Measurements from ENCODE around the gene HECW1.
"Not testable (repeated sequence)": the region's sequence is repeated elsewhere in the genome, so short reads cannot be mapped to it uniquely, and the experiment has no call there.

The HECW1 gene

DNA sequence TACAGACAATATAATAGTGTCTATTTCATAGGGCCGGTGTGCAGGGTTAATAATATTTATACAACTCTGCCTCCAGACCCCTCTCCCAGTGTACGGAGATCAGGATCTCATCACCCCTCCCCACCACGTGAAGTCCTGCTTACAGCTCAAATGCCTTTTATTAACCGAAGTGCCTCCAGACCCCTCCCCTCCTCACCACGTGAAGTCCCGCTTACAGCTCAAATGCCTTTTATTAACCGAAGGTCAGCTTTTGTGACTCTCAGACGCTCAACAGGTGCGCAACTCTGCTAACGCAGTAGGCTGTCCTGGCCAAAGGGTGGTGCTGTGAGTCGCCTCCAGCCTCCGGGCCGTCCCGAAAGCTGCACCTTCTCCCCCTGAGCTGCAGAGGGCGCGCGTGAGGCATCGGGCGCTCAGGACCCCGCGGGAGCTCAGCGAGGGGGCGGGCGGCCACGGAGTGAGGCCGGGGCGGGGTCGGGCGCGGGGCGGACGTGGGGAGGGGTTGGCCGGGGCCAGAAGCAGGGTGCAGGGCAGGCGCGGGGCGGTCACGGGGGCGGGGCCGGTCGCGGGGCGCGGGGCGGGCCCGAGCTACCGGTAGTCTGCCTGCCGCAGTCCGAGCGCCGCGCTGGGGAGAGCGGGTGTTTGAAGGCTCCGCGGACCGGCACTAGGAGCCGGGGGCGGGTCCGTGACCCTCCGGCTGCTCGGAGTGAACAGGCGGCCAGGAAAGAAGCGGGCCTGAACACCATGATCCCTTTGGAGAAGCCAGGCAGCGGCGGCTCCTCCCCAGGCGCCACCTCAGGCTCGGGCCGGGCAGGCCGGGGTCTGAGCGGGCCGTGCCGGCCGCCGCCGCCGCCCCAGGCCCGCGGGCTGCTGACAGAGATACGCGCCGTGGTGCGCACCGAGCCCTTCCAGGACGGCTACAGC lies 470.3 kb downstream of the HECW1 start, which contains the start of gene STK17A:
STK17A (plus strand) TSS at position 606 of the 921 bp plus-strand sequence; CDS start at position 742, 136 bp downstream.
- no peaks in the 10 kb centered on the region for H3K9me3 Mint-ChIP-seq

DNA sequence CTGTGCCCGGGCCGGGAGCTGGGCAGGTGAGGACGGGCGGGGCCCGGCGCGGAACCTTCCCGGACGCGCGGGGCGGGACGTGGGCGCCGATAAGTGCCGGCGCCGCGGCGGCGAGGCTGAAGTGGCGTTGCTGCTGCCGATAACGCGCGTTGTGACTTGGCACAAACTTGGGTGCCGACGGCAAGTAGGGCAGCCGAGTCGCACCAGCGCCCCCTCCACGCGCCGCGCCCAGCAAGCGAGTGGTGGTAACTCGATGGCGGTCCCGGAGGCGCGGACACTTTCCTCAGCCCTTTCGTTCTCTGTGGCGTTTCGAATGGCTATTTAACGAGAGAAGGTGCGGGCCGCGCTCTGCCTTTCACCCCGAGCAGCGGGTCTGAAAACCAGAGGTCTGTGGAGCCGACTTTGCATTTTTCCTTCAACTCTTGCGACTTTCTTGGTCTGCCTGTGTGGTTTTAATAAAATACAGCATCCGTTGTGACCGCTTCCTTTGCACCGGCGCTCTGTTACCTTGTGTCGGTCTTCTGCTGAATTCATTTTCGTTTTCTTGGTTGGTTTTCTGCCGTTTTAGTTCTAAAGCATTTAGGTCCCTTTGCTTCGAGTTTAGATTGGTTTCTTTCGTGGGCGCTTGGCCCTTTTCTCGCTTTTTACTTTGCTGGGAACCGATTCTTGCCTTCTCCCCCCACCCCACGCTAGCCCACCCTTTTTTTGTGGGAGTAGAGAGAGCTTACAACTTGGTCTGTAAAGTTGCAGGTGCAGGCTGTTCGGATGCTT lies 471.2 kb downstream of the HECW1 start:
- DNase-seq (ENCODE audit: low spot score in 2 of 2) = peak; percentile 59 to 70
- peak; percentile 31 for ATAC-seq (ENCODE audit: low read depth)
- Mint-ChIP-seq H3K36me3 (no peaks in the 10 kb centered on the region), H3K27me3 (peaks cover 3% of the 10 kb centered on the region), H3K9me3 (no peaks in the 10 kb centered on the region), H3K4me3 (peak overlapping the region; percentile 93), H3K27ac (peak overlapping the region; percentile 97), H3K4me1 (peaks cover 20% of the 10 kb centered on the region)

More for the DNA sequence above, 470.3 kb downstream of the HECW1 start, which contains the start of gene STK17A:
- peak; percentile 98 to 99 for DNase-seq (ENCODE audit: low spot score in 2 of 2)
- Mint-ChIP-seq H3K27ac (peak within 1 kb of the TSS; percentile 97), H3K36me3 (no peaks in the 10 kb centered on the region), H3K4me1 (peaks cover 15% of the 10 kb centered on the region), H3K4me3 (peak within 1 kb of the TSS; percentile 93), H3K27me3 (peaks cover 3% of the 10 kb centered on the region)
- peak; percentile 65 for ATAC-seq (ENCODE audit: low read depth)

- Mint-ChIP-seq H3K36me3 (no peaks in the 10 kb centered on the region), H3K4me3 (peak overlapping the region; percentile 93), H3K4me1 (peaks cover 26% of the 10 kb centered on the region), H3K27ac (peak overlapping the region; percentile 97), H3K9me3 (no peaks in the 10 kb centered on the region), H3K27me3 (peaks cover 3% of the 10 kb centered on the region)
- ATAC-seq (ENCODE audit: low read depth) = no peak
- DNase-seq (ENCODE audit: low spot score in 2 of 2) = peak in 1 of 2 donors; percentile 17
These were observed 471.7 kb downstream of the HECW1 start for GRCh38 chr7:43584195-43584586.

DNA sequence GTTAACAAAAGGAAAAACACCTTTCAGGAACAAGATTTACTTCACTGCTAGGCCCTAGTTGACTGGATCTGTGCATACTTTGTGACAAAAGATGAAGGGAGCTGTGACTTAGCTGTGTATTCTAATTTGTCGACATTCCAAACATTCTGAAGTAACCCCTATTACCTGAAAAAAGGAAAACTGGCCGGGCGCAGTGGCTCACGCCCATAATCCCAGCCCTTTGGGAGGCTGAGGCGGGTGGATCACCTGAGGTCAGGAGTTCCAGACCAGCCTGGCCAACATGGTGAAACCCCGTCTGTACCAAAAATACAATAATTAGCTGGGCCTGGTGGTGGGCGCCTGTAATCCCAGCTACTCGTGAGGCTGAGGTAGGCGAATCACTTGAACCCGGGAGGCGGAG lies 472.3 kb downstream of the HECW1 start:
- peak overlapping the region; percentile 97 for H3K27ac Mint-ChIP-seq
- H3K4me1 Mint-ChIP-seq = peaks cover 30% of the 10 kb centered on the region
- ATAC-seq (ENCODE audit: low read depth); H3K27me3 Mint-ChIP-seq; DNase-seq (ENCODE audit: low spot score in 2 of 2); H3K36me3 Mint-ChIP-seq; H3K9me3 Mint-ChIP-seq: not testable (repeated sequence)
- H3K4me3 Mint-ChIP-seq = peak overlapping the region; percentile 93

- no peaks in the 10 kb centered on the region for H3K9me3 Mint-ChIP-seq
- peak overlapping the region; percentile 93 for H3K4me3 Mint-ChIP-seq
- peak overlapping the region; percentile 97 for H3K27ac Mint-ChIP-seq
- DNase-seq (ENCODE audit: low spot score in 2 of 2) (no peak), ATAC-seq (ENCODE audit: low read depth) (no peak)
- H3K27me3 Mint-ChIP-seq = peaks cover 3% of the 10 kb centered on the region
- H3K36me3 Mint-ChIP-seq = no peaks in the 10 kb centered on the region
- H3K4me1 Mint-ChIP-seq = peaks cover 33% of the 10 kb centered on the region
These were observed 473.1 kb downstream of the HECW1 start for GRCh38 chr7:43585562-43585961.

- no peaks in the 10 kb centered on the region for H3K9me3 Mint-ChIP-seq
- ATAC-seq (ENCODE audit: low read depth) = no peak
These were observed 473.9 kb downstream of the HECW1 start for GRCh38 chr7:43586251-43586900.

GRCh38 chr7:43588477-43589132 lies 476.2 kb downstream of the HECW1 start:
- peak overlapping the region; percentile 60 for H3K27ac Mint-ChIP-seq
- peak overlapping the region; percentile 65 for H3K4me3 Mint-ChIP-seq
- no peaks in the 10 kb centered on the region for H3K27me3 Mint-ChIP-seq
- H3K4me1 Mint-ChIP-seq = peaks cover 45% of the 10 kb centered on the region
- DNase-seq (ENCODE audit: low spot score in 2 of 2) (no peak), ATAC-seq (ENCODE audit: low read depth) (no peak)
- peaks cover 5% of the 10 kb centered on the region for H3K36me3 Mint-ChIP-seq
- no peaks in the 10 kb centered on the region for H3K9me3 Mint-ChIP-seq

More at GRCh38 chr7:43586251-43586900, 473.9 kb downstream of the HECW1 start:
- Mint-ChIP-seq H3K27me3 (peaks cover 3% of the 10 kb centered on the region), H3K27ac (peak overlapping the region; percentile 97), H3K4me1 (peaks cover 40% of the 10 kb centered on the region), H3K36me3 (peaks cover 2% of the 10 kb centered on the region), H3K4me3 (peak overlapping the region; percentile 93)
- peak in 1 of 2 donors; percentile 12 for DNase-seq (ENCODE audit: low spot score in 2 of 2)

GRCh38 chr7:43589133-43589478 lies 476.7 kb downstream of the HECW1 start:
- Mint-ChIP-seq H3K9me3 (no peaks in the 10 kb centered on the region), H3K4me3 (peak overlapping the region; percentile 62), H3K27ac (peak overlapping the region; percentile 60), H3K27me3 (no peaks in the 10 kb centered on the region), H3K36me3 (peaks cover 5% of the 10 kb centered on the region), H3K4me1 (peaks cover 49% of the 10 kb centered on the region)
- DNase-seq (ENCODE audit: low spot score in 2 of 2) = no peak
- no peak for ATAC-seq (ENCODE audit: low read depth)

DNA sequence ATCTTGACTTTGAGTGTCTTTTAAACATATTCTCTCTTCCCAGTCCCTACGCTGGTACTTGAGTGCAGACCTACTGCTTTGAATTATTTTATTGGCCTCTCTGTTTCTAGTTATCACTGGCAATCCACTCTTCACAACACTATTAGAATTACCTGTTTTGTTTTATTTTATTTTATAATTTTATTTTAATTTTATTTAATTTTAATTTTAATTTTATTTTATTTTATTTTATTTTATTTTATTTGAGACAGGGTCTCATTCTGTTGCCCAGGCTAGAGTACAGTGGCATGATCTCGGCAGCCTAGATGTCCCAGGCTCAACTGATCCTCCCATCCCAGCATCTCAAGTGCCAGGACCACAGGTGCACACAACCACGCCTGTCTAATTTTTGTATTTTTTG lies 477.3 kb downstream of the HECW1 start:
- Mint-ChIP-seq H3K27ac (peak overlapping the region; percentile 60), H3K4me1 (peaks cover 52% of the 10 kb centered on the region), H3K36me3 (peaks cover 5% of the 10 kb centered on the region), H3K4me3 (peak overlapping the region; percentile 62), H3K27me3 (no peaks in the 10 kb centered on the region), H3K9me3 (no peaks in the 10 kb centered on the region)
- no peak for DNase-seq (ENCODE audit: low spot score in 2 of 2)
- ATAC-seq (ENCODE audit: low read depth) = no peak

DNA sequence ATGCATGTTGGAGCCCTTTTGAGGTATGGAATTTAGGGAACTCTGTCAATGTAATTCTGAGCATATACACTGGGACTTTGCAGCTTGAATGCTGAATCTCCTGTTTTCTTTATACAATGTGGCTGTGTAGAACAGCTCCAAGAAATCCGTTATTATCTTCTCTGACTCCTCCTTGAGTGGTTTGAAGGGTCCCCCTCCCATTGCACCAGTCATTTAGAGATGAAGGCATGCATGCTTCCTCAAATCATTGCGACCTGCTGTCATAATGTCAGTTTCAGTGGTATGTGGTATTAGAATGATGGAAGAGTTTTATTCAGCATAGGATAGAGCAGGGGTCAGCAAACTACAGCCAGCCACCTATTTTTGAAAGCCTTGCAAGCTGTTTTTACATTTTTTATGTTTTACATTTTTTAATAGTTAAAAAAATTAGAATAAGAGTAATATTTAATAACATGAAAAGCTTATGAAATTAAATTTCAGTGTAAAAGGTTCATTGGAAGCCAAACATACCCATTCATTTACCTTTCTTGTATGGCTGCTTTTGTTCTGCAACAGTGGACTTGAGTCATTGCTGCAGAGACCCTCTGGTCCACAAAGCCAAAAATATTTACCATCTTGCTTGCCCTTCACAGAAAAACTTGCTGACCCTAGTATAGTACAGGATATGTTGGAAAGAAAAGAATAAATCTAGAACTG lies 478.6 kb downstream of the HECW1 start:
- H3K4me1 Mint-ChIP-seq = peaks cover 53% of the 10 kb centered on the region
- peak overlapping the region; percentile 43 for H3K4me3 Mint-ChIP-seq
- ATAC-seq (ENCODE audit: low read depth) = peak; percentile 39
- peaks cover 7% of the 10 kb centered on the region for H3K36me3 Mint-ChIP-seq
- H3K27me3 Mint-ChIP-seq = no peaks in the 10 kb centered on the region
- no peaks in the 10 kb centered on the region for H3K9me3 Mint-ChIP-seq
- H3K27ac Mint-ChIP-seq = peak overlapping the region; percentile 60
- DNase-seq (ENCODE audit: low spot score in 2 of 2) = peak in 1 of 2 donors; percentile 23

- Mint-ChIP-seq H3K36me3 (peaks cover 7% of the 10 kb centered on the region), H3K9me3 (no peaks in the 10 kb centered on the region), H3K27ac (peak overlapping the region; percentile 60), H3K4me1 (peaks cover 49% of the 10 kb centered on the region), H3K27me3 (no peaks in the 10 kb centered on the region), H3K4me3 (peak overlapping the region; percentile 33)
- ATAC-seq (ENCODE audit: low read depth) (no peak), DNase-seq (ENCODE audit: low spot score in 2 of 2) (no peak)
These were observed 479.2 kb downstream of the HECW1 start for GRCh38 chr7:43591558-43592180.

DNA sequence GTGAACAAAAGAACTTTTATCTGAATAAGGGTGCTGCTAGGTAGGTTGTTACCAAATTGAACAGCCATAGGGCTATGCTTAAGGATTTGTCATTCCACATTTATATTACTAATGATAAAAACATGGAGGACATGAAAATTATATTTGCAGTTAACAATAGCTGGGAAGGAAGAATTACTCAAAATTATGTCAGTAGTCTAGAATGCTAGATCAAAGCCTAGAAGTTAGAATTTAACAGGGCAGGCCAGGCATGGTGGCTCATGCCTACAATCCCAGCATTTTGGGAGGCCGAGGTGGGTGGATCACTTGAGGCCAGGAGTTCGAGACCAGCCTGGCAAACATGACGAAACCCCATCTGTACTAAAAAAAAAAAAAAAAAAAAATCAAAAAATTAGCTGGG lies 479.9 kb downstream of the HECW1 start:
- no peaks in the 10 kb centered on the region for H3K27me3 Mint-ChIP-seq
- peaks cover 8% of the 10 kb centered on the region for H3K36me3 Mint-ChIP-seq
- DNase-seq (ENCODE audit: low spot score in 2 of 2) (no peak), ATAC-seq (ENCODE audit: low read depth) (no peak)
- H3K4me1 Mint-ChIP-seq = peaks cover 49% of the 10 kb centered on the region
- H3K9me3 Mint-ChIP-seq = no peaks in the 10 kb centered on the region
- H3K4me3 Mint-ChIP-seq = no peak overlapping the region
- H3K27ac Mint-ChIP-seq = peak overlapping the region; percentile 60

All from memory B cell (primary cell).